HG03521 (cell line): Measurements from ENCODE around the gene DNAH14.
"Not testable (repeated sequence)": the region's sequence is repeated elsewhere in the genome, so short reads cannot be mapped to it uniquely, and the experiment has no call there.

ENCODE experiments used
- ATAC-seq: cut with Tn5 transposase; IDR thresholded peaks from one replicate; pipeline ENCODE4 v1.9.1; 2021; ENCODE audit warnings: mild to moderate bottlenecking, moderate library complexity; ENCODE audit not compliant: unreplicated experiment

The DNAH14 gene

GRCh38 chr1:225232930-225233329, 303.5 kb downstream of the DNAH14 start:
- not testable (repeated sequence) for ATAC-seq

DNA sequence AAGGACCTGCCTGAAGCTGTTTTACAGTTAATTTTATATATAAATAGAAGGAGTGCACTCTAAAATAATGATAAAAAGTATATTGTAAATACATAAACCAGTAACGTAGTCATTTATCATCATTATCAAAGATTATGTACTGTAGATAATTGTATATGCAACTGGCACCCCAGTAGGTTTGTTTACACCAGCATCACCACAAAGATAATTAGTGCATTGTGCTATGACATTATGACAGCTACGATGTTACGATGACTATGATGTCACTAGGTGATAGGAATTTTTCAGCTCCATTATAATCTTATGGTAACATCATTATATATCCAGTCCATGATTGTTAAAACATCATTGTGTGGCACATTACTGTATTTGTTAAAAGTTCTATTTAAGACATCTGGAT, 313.1 kb downstream of the DNAH14 start:
- ATAC-seq = no peak

- ATAC-seq = peak; percentile 90
Observed at GRCh38 chr1:225250432-225250831, 321.0 kb downstream of the DNAH14 start.

- ATAC-seq = no peak
Observed at GRCh38 chr1:225253173-225253572, 323.7 kb downstream of the DNAH14 start.

- no peak for ATAC-seq
Observed at GRCh38 chr1:225253784-225254183, 324.3 kb downstream of the DNAH14 start.

GRCh38 chr1:225254676-225255075, 325.2 kb downstream of the DNAH14 start:
- no peak for ATAC-seq

GRCh38 chr1:225257081-225257480, 327.6 kb downstream of the DNAH14 start:
- ATAC-seq = no peak

DNA sequence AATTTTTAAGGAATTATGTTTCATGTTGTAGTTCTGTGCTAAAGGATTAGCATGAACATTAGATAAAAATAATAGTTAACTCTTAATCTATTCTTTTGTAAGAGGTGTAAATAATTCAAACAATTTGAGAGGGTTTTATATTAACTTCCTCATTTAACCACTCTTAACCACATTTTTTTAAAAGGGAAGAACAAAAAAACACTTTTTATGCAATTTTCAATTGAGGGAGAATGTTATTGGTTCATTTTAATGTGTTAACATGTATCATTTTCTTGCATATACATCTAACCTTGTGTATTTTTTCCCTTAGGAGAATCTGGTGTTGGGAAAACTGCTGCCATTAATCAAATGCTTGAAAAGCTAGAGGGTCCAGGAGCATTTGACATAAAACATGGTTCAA, 329.3 kb downstream of the DNAH14 start:
- no peak for ATAC-seq

DNA sequence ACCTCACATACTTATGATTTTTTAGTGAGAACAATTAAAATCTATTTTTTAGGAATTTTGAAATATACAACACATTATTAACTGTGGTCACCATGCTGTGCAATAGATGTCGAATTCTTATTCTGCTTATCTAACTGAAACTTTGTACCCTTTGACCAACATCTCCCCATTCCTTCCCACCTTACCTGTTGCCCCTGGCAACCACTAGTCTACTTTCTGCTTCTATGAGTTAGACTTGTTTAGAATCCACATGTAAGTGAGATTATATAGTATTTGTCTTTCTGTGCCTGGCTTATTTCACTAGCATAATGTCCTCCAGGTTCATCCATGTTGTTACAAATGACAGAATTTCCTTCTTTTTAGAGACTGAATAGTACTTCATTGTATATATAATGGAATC, 330.1 kb downstream of the DNAH14 start:
- ATAC-seq = no peak

GRCh38 chr1:225260319-225260718, 330.8 kb downstream of the DNAH14 start:
- ATAC-seq = no peak

DNA sequence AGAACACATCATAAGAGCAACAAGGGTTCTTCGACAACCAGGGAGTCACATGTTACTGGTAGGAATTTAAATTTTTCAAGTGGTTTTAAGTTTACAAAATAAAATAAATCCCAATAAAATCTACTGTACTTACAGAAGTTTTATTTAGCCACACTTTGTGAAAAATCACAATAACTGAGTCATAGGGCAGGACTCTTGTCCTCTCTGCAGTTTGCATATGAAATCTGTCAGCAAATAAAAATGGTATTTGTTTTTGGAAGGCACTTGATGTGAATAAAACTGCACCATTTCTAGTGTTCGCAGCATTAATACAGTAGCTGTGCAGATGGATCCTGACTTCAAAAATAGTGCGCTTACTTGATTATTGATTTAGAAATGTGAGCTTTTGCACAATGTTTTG, 348.0 kb downstream of the DNAH14 start:
- ATAC-seq = no peak

GRCh38 chr1:225280563-225280962, 351.1 kb downstream of the DNAH14 start:
- no peak for ATAC-seq

GRCh38 chr1:225290244-225290643, 360.8 kb downstream of the DNAH14 start:
- ATAC-seq = no peak

- no peak for ATAC-seq
Observed at GRCh38 chr1:225299624-225300023, 370.1 kb downstream of the DNAH14 start.

GRCh38 chr1:225300381-225300780, 370.9 kb downstream of the DNAH14 start:
- no peak for ATAC-seq

GRCh38 chr1:225304996-225305395, 375.5 kb downstream of the DNAH14 start:
- no peak for ATAC-seq

- not testable (repeated sequence) for ATAC-seq
Observed at GRCh38 chr1:225310544-225310943, 381.1 kb downstream of the DNAH14 start.

DNA sequence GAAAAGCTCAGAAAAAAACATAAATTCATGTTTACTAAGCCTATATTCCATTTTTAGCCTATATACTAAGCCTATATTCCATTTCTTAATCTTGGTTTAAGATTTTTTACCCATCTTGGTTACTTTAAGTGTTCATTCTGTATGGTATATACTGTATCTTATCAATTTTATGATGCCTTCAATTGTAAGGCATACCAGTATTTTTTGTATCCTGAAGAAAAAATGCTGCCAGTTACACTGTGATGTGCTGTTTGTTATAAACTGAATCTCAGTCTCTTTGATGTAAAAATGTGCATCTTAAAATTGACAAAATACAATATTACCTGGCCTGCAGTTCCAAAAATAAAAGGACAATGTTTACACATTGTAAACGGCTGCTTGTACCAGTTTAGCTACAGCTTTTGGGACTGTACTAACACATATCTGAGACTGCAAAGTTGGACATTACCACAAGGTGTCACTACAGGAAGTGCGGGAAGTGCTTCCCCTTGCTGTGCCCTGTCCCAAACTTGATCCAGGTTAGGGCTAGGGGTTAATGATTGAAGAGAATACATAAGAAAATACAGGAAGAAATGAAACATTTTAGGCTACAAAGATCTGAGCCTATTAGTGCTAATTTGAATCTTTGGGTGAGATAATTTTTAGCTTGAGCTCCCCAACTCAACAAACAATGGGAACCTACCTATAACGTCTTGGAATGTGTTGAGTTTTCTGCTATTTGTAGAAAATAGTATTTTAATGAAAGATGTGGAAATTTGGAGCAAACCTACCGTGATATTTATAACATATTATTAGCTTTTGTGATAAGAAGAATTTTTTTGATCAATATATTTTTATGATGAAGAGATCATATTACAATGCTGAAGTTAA, 389.5 kb downstream of the DNAH14 start:
- no peak for ATAC-seq

DNA sequence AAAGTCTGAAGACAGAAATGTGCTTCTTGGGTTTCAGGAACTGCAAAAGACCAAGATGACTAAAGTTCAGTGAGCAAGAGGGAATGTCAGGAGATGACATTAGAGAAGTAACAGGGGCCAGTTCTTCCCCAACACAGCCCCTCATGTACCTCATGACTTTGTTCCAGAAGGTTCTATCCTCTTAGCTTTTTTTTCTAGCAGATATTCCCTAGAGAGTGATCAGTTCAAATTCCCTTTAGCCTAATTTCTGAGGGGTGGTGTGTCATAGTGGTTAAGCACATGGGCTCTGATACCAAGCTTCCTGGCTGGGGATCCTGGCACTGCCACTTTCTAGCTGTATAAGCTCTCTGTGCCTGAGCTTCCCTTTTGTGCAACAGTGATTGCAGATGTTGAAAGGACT, 390.4 kb downstream of the DNAH14 start:
- ATAC-seq = no peak

- ATAC-seq = no peak
Observed at GRCh38 chr1:225321784-225322183, 392.3 kb downstream of the DNAH14 start.

DNA sequence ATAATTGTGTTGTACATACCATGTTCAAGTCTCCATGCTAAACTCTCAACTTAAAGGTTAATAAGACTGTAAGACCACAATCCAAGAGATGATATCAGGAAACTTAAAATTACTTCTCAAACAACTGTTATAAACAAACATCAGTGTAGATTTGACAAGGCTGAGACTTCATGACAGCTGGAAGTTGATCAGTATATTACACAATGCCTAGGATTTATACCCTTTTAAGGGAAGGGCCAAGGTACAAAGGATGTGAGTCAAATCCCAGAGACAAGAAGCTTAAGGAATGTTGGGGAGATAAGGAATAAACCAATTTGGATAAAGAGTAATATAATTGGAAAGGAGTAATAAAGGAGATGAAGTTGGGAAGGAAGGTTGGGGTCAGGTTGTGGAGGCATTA, 399.6 kb downstream of the DNAH14 start:
- ATAC-seq = no peak

DNA sequence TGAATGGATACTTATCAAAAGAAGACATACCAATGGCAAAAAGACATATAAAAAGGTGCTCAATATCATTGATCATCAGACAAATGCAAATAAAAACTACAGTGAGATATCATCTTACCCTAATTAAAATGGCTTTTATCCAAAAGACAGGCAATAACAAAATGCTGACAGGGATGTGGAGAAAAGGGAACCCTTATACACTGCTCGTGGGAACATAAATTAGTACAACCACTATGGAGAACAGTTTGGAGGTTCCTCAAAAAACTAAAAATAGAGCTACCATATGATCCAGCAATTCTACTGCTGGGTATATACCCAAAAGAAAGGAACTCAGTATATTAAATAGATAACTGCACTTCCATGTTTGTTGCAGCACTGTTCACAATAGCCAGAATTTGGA, 400.5 kb downstream of the DNAH14 start:
- not testable (repeated sequence) for ATAC-seq

- ATAC-seq = no peak
Observed at GRCh38 chr1:225332686-225333085, 403.2 kb downstream of the DNAH14 start.
